ENCODE results near the gene GYG1.
"Not testable (repeated sequence)": the region's sequence is repeated elsewhere in the genome, so short reads cannot be mapped to it uniquely, and the experiment has no call there.

The GYG1 gene

DNA sequence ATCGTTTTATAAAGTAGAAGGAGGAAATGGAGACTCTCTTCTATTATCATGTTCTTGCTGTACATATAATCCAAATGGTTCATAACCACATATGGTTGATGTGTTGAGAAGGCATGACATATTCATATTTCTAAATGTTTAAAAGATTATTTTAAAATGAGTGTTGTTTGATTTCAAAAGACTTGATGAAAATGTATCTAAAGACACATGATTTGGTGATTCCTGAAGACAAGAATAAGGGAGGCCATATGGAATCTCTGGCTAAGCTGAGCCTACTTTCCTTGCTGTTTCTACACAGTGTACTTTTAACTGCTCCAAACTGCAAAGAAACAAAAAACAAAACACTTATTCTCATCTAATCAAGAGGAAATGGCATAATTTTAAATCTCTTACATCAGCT lies 23.0 kb upstream of the GYG1 start:
- TF ChIP-seq, protein P1, sequence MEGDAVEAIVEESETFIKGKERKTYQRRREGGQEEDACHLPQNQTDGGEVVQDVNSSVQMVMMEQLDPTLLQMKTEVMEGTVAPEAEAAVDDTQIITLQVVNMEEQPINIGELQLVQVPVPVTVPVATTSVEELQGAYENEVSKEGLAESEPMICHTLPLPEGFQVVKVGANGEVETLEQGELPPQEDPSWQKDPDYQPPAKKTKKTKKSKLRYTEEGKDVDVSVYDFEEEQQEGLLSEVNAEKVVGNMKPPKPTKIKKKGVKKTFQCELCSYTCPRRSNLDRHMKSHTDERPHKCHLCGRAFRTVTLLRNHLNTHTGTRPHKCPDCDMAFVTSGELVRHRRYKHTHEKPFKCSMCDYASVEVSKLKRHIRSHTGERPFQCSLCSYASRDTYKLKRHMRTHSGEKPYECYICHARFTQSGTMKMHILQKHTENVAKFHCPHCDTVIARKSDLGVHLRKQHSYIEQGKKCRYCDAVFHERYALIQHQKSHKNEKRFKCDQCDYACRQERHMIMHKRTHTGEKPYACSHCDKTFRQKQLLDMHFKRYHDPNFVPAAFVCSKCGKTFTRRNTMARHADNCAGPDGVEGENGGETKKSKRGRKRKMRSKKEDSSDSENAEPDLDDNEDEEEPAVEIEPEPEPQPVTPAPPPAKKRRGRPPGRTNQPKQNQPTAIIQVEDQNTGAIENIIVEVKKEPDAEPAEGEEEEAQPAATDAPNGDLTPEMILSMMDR (IDR thresholded peaks at IDR 0.05; ENCODE audit: control insufficient read depth, extremely low read depth, insufficient read depth): no peak
- DNase-seq (ENCODE audit: low read depth): no peak
- H3K4me3 ChIP-seq (ENCODE audit: low read depth, low read length): no peak overlapping the region

GRCh38 chr3:148970271-148970670 lies 21.1 kb upstream of the GYG1 start:
- no peak overlapping the region for H3K4me3 ChIP-seq (ENCODE audit: low read depth, low read length)
- DNase-seq (ENCODE audit: low read depth): no peak
- TF ChIP-seq, protein P1 (IDR thresholded peaks at IDR 0.05; ENCODE audit: control insufficient read depth, extremely low read depth, insufficient read depth): no peak

- DNase-seq (ENCODE audit: low read depth): no peak
- TF ChIP-seq, protein P1 (IDR thresholded peaks at IDR 0.05; ENCODE audit: control insufficient read depth, extremely low read depth, insufficient read depth): no peak
- no peak overlapping the region for H3K4me3 ChIP-seq (ENCODE audit: low read depth, low read length)
These were observed 19.8 kb upstream of the GYG1 start for GRCh38 chr3:148971401-148972163.

DNA sequence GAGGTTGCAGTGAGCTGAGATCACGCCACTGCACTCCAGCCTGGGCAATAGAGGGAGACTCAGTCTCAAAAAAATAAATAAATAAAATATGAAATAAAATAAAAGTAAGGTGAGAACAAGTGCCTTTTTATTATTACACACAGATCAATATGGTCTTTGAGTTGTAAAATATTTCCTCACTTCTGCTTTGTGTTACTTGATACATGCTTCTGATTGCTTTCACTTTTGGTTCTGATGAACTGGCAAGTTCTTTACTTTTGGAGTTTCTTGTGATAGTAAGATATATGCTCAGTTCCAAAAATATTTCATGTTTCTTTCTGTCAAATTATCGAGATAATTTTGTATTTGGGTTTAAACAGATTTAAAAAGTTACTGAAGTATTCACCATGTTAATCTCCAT lies 16.6 kb upstream of the GYG1 start:
- no peak overlapping the region for H3K4me3 ChIP-seq (ENCODE audit: low read depth, low read length)
- TF ChIP-seq, protein P1 (IDR thresholded peaks at IDR 0.05; ENCODE audit: control insufficient read depth, extremely low read depth, insufficient read depth): no peak
- DNase-seq (ENCODE audit: low read depth): no peak

DNA sequence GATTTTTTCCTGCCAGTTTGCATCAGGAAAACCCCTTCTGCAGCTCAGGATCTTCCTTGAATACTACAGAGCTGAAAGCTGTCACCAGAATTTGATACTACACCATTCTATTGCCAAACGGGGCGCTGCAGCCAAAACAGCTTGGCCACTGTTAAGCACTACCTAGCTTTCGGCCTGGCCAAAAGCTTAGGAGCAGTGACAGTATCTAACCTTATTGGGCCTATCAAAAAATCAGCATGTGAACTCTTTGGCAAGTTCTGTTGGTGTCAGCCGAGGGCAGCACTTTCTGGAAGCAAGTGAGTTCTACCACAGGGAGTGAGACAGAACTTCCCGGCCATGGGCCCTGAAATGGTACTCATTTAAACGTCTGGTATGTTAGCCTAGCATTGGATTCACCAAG lies 16.1 kb upstream of the GYG1 start:
- DNase-seq (ENCODE audit: low read depth): no peak
- no peak overlapping the region for H3K4me3 ChIP-seq (ENCODE audit: low read depth, low read length)
- TF ChIP-seq, protein P1 (IDR thresholded peaks at IDR 0.05; ENCODE audit: control insufficient read depth, extremely low read depth, insufficient read depth): no peak

GRCh38 chr3:148975696-148976095 lies 15.6 kb upstream of the GYG1 start:
- H3K4me3 ChIP-seq (ENCODE audit: low read depth, low read length): no peak overlapping the region
- TF ChIP-seq, protein P1 (IDR thresholded peaks at IDR 0.05; ENCODE audit: control insufficient read depth, extremely low read depth, insufficient read depth): no peak
- DNase-seq (ENCODE audit: low read depth): no peak

- TF ChIP-seq, protein P1 (IDR thresholded peaks at IDR 0.05; ENCODE audit: control insufficient read depth, extremely low read depth, insufficient read depth): no peak
- H3K4me3 ChIP-seq (ENCODE audit: low read depth, low read length): no peak overlapping the region
- no peak for DNase-seq (ENCODE audit: low read depth)
These were observed 10.1 kb upstream of the GYG1 start for GRCh38 chr3:148981273-148981672.

GRCh38 chr3:148987551-148987950 lies 3.8 kb upstream of the GYG1 start:
- not testable (repeated sequence) for H3K4me3 ChIP-seq (ENCODE audit: low read depth, low read length); DNase-seq (ENCODE audit: low read depth)

Measured in LNCaP clone FGC (cell line).